ENCODE measurements around the gene ULK3. TPM values are rescaled to one million over a fixed set of nuclear protein-coding genes. Genes with fewer than 3 reads are reported as not detected.

Gene ULK3
- total and polyA plus RNA-seq, 11 donors, result 22.6 to 39.3 (median 29.3) TPM

DNA sequence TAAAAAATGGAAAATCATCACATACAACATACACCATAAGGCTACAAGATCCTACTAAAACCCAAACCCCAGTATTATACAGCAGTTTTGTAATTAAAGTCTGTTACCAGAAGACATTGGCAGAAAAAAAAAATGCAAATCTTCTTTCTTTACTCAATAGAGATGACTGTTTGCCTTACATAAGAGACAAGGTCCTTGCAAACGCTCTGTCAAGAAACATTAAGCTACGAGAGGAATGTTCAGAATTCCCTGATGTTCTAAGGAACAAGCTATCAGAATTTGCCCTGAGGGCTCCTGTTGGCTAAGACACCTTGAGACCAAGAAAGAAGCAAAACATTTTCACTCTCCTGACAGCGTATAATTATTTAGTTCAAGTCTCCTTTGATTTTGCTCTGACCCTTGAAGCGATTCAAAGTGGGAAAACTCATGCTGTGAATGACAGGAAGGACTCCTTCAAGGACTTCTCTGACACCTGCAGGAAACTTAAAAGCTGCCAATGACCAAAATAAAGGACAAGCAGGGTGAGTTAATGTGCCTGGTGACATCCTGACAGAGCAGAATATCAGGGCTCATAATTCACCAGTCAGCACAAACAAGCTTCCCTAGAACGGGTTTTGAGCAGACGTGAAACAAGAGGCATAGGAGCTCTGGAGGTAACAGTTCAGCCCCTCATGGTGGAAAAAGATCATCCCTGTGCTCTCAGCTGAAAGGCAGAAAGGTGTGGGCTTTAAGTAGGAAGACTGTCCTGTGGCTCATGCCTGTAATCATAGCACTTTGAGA lies 27.7 kb upstream of the ULK3 start:
- no peak for TF ChIP-seq POLR2A (IDR thresholded peaks at IDR 0.05)
- TF ChIP-seq, protein P1, sequence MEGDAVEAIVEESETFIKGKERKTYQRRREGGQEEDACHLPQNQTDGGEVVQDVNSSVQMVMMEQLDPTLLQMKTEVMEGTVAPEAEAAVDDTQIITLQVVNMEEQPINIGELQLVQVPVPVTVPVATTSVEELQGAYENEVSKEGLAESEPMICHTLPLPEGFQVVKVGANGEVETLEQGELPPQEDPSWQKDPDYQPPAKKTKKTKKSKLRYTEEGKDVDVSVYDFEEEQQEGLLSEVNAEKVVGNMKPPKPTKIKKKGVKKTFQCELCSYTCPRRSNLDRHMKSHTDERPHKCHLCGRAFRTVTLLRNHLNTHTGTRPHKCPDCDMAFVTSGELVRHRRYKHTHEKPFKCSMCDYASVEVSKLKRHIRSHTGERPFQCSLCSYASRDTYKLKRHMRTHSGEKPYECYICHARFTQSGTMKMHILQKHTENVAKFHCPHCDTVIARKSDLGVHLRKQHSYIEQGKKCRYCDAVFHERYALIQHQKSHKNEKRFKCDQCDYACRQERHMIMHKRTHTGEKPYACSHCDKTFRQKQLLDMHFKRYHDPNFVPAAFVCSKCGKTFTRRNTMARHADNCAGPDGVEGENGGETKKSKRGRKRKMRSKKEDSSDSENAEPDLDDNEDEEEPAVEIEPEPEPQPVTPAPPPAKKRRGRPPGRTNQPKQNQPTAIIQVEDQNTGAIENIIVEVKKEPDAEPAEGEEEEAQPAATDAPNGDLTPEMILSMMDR (IDR thresholded peaks at IDR 0.05), result no peak
- Histone ChIP-seq H3K27ac (peak overlapping the region; percentile 43 to 97 (median 78)), H3K4me3 (peak overlapping the region in 3 of 12 donors; percentile 8 to 86 (median 17)), H3K9me3 (no peaks in the 10 kb centered on the region), H3K36me3 (peaks cover 0 to 9% (median 0%) of the 10 kb centered on the region in 9 donors), H3K4me1 (peaks cover 11 to 77% (median 65%) of the 10 kb centered on the region in 12 donors), H3K27me3 (no peaks in the 10 kb centered on the region)
- WGBS, 4 donors, result 32 to 37% (median 34%) methylated on average over 6 of the region's 6 CpGs
- intact Hi-C loops (cut with DNase I), result loop anchor here in 1 of 10 donors (5.0 kb wide), 1 partner anchor 37 kb away; the partner anchor contains the start of gene FAM219B
- no peak for ATAC-seq
- no peak for DNase-seq

DNA sequence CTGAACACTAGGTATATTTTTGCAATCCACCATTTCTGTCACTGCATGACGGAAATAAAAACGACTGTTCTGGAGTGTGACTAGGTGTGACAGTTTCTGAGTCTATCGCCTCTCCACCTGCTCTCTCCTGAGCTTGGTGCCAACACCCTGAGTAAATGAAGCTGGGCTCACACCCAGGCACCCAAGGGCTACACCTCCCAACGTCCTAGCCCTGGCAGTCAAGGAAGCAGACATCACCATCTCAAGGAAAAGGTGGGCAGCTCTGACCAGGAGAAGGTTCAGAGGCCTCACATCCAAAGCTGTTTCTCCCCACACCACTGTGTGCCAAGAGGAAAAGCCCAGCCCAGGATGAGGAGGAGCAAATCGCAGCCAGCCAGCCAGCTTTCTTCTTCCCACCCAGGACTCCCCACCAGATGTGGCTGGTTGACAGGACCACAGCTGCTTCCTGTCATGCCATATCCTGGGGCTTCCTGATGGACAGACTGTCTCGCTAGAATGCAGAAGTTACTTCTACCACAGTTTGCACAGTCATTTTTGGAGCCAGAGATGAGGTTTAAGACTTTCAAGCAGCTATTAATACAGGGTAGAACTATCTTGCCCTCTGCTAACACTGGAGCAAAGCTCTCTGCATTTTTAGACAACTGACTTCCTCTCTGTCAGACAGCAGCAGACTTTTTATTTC lies 26.9 kb upstream of the ULK3 start:
- DNase-seq (peak; percentile 73 to 83 (median 78)), ATAC-seq (peak in 3 of 4 donors; percentile 34 to 54 (median 52))
- 12 to 20% (median 19%) methylated on average over 6 of the region's 6 CpGs for WGBS, 4 donors

DNA sequence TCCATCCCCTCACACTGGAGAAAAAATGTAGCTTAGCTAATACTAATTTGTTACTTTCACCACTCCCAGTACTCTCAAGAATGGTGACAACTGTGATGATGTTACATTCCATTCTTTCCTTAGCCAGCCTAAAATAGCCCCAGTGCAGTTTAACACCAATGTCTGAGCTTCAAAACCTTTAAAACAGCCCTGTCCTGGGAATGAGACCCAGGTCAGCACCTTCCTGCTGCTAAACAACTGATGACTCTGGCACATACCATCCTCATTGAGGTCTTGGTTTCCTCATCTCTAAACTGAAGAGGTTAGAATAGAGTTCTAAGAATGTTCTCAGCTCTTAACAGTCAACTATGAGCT lies 26.4 kb upstream of the ULK3 start:
- intact Hi-C loops (cut with DNase I), result no loop called here
- TF ChIP-seq POLR2A (IDR thresholded peaks at IDR 0.05), result no peak
- TF ChIP-seq, protein P1 (IDR thresholded peaks at IDR 0.05), result no peak
- peaks cover 0 to 9% (median 0%) of the 10 kb centered on the region in 9 donors for H3K36me3 ChIP-seq
- peaks cover 11 to 81% (median 65%) of the 10 kb centered on the region in 12 donors for H3K4me1 ChIP-seq
- no peak for DNase-seq
- ATAC-seq, result peak in 3 of 4 donors; percentile 5 to 15 (median 6)
- no peaks in the 10 kb centered on the region for H3K27me3 ChIP-seq
- H3K4me3 ChIP-seq, result peak overlapping the region in 3 of 12 donors; percentile 17 to 86 (median 29)
- H3K27ac ChIP-seq, result peak overlapping the region; percentile 43 to 97 (median 78)
- no peaks in the 10 kb centered on the region for H3K9me3 ChIP-seq

More for the DNA sequence above, 26.9 kb upstream of the ULK3 start:
- peaks cover 0 to 9% (median 0%) of the 10 kb centered on the region in 9 donors for H3K36me3 ChIP-seq
- H3K27me3 ChIP-seq, result no peaks in the 10 kb centered on the region
- no peaks in the 10 kb centered on the region for H3K9me3 ChIP-seq
- intact Hi-C loops (cut with DNase I), result loop anchor here in 1 of 10 donors (5.0 kb wide), 1 partner anchor 37 kb away; the partner anchor contains the start of gene FAM219B
- H3K4me1 ChIP-seq, result peaks cover 11 to 81% (median 65%) of the 10 kb centered on the region in 12 donors
- H3K4me3 ChIP-seq, result peak overlapping the region in 4 of 12 donors; percentile 4 to 86 (median 23)
- TF ChIP-seq, protein P1 (IDR thresholded peaks at IDR 0.05), result no peak
- TF ChIP-seq POLR2A (IDR thresholded peaks at IDR 0.05), result no peak
- H3K27ac ChIP-seq, result peak overlapping the region; percentile 43 to 97 (median 78)

DNA sequence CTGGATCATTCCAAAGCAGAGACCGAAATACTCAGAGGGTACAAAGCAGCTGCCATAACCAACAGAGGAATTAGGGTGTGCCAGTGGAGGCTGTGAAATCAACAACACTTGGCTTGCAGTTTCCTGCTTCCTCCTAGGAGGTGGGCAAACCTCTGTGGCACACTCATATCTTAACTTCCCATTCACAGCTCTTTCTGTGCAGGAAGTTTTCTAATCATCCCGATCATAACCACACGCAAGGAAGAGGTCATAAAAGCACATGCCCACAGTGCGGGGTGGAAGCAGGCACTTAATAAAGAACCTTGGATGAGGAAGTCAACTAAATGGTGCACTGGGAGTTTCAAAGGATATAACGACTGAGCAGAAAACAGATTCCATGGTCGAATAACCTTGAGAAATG lies 25.1 kb upstream of the ULK3 start:
- no peak for TF ChIP-seq POLR2A (IDR thresholded peaks at IDR 0.05)
- TF ChIP-seq, protein P1 (IDR thresholded peaks at IDR 0.05), result no peak
- Histone ChIP-seq H3K9me3 (no peaks in the 10 kb centered on the region), H3K27me3 (no peaks in the 10 kb centered on the region), H3K4me1 (peaks cover 11 to 90% (median 64%) of the 10 kb centered on the region in 12 donors), H3K4me3 (no peak overlapping the region), H3K36me3 (peaks cover 0 to 15% (median 0%) of the 10 kb centered on the region in 9 donors), H3K27ac (peak overlapping the region; percentile 58 to 97 (median 78))
- intact Hi-C loops (cut with DNase I), result no loop called here
- ATAC-seq (peak in 2 of 4 donors; percentile 0 to 13), DNase-seq (peak in 1 of 5 donors; percentile 57)
- 50 to 64% (median 56%) methylated on average over 6 of the region's 6 CpGs for WGBS, 4 donors

Data from heart left ventricle (tissue), 16 donors.